K562 (cell line): ENCODE measurements around the gene SERPINB5.

ENCODE experiments used
- C11orf30 ChIP-seq: fragments of 450-650 bp; IDR thresholded peaks from 2 replicates; pipeline ENCODE4 v1.6.1; 2016; ENCODE audit warnings: low read depth, mild to moderate bottlenecking
- EP300 ChIP-seq: IDR thresholded peaks from 2 replicates; pipeline ENCODE4 v1.6.1; 2012; ENCODE audit warnings: low read length, improper control_type of control experiment
- FOXP1 ChIP-seq: sonication (generic); formaldehyde crosslinking; IDR thresholded peaks from 2 replicates; pipeline ENCODE4 v1.8.0; 2022; ENCODE audit warnings: mild to moderate bottlenecking, missing genetic modification reagents
- NFIC ChIP-seq: fragments of 450-650 bp; IDR thresholded peaks from 2 replicates; pipeline ENCODE4 v1.6.1; 2017; ENCODE audit warnings: mild to moderate bottlenecking, inconsistent platforms
- POLR2AphosphoS5 ChIP-seq: IDR thresholded peaks from 2 replicates; pipeline ENCODE4 v1.6.1; 2011; ENCODE audit warnings: mild to moderate bottlenecking, low read depth, low read length, moderate library complexity; ENCODE audit not compliant: control insufficient read depth, insufficient read depth
- ZNF217 ChIP-seq: sonication (generic); formaldehyde crosslinking; IDR thresholded peaks from 2 replicates; pipeline ENCODE4 v1.8.0; 2022; ENCODE audit warnings: mild to moderate bottlenecking, missing genetic modification reagents

- no peak for TF ChIP-seq POLR2AphosphoS5
- no peak for TF ChIP-seq FOXP1 (CRISPR knock-in tag)
- TF ChIP-seq C11orf30: no peak
- no peak for TF ChIP-seq EP300
- no peak for TF ChIP-seq NFIC
- TF ChIP-seq ZNF217 (CRISPR knock-in tag): no peak
These were observed 29.7 kb upstream of the SERPINB5 start for GRCh38 chr18:63447066-63447465.
